PFSK-1 (cell line): Measurements from ENCODE around the gene PEF1.

ENCODE experiments used
- FOXP2 ChIP-seq: optimal IDR thresholded peaks from 2 replicates; pipeline ENCODE3; 2011; ENCODE audit warnings: borderline replicate concordance, control low read depth, inconsistent platforms; ENCODE audit not compliant: insufficient read depth; ENCODE audit errors: extremely low read length, extremely low read depth
- POLR2AphosphoS5 ChIP-seq: IDR thresholded peaks from 2 replicates; pipeline ENCODE4 v1.6.1; 2012; ENCODE audit warnings: low read depth, mild to moderate bottlenecking, control low read depth, low read length, moderate library complexity
- TAF1 ChIP-seq: IDR thresholded peaks from 2 replicates; pipeline ENCODE4 v1.6.1; 2012; ENCODE audit warnings: low read length, control low read depth, borderline replicate concordance; ENCODE audit not compliant: insufficient read depth
- TF ChIP-seq, protein P1 (sequence below), 2 experiments: IDR thresholded peaks; 2 replicates each; pipeline versions ENCODE4 v1.6.1 to v1.8.0; 2011 to 2012; ENCODE audit warnings: low read depth in 2 of 2, low read length in 2 of 2, control low read depth in 1 of 2, inconsistent platforms in 1 of 2, mild to moderate bottlenecking in 1 of 2, moderate library complexity in 1 of 2; ENCODE audit not compliant: insufficient read depth in 1 of 2

GRCh38 chr1:31652891-31653499, 8.3 kb upstream of the PEF1 start:
- no peak for TF ChIP-seq POLR2AphosphoS5
- TF ChIP-seq, protein P1, sequence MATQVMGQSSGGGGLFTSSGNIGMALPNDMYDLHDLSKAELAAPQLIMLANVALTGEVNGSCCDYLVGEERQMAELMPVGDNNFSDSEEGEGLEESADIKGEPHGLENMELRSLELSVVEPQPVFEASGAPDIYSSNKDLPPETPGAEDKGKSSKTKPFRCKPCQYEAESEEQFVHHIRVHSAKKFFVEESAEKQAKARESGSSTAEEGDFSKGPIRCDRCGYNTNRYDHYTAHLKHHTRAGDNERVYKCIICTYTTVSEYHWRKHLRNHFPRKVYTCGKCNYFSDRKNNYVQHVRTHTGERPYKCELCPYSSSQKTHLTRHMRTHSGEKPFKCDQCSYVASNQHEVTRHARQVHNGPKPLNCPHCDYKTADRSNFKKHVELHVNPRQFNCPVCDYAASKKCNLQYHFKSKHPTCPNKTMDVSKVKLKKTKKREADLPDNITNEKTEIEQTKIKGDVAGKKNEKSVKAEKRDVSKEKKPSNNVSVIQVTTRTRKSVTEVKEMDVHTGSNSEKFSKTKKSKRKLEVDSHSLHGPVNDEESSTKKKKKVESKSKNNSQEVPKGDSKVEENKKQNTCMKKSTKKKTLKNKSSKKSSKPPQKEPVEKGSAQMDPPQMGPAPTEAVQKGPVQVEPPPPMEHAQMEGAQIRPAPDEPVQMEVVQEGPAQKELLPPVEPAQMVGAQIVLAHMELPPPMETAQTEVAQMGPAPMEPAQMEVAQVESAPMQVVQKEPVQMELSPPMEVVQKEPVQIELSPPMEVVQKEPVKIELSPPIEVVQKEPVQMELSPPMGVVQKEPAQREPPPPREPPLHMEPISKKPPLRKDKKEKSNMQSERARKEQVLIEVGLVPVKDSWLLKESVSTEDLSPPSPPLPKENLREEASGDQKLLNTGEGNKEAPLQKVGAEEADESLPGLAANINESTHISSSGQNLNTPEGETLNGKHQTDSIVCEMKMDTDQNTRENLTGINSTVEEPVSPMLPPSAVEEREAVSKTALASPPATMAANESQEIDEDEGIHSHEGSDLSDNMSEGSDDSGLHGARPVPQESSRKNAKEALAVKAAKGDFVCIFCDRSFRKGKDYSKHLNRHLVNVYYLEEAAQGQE (IDR thresholded peaks at IDR 0.05; ENCODE audit: insufficient read depth in 1 of 2, low read depth in 2 of 2, low read length in 2 of 2) = no peak
- TF ChIP-seq FOXP2 = no peak
- TF ChIP-seq TAF1 = no peak
